Measurements from ENCODE around the gene ZNF664. TPM values are rescaled to one million over a fixed set of nuclear protein-coding genes. Genes with fewer than 3 reads are reported as not detected.

ZNF664 gene
- total and polyA plus RNA-seq, 9 of the 15 experiments (the other 6 are each of a cell fraction or from before 2014, with no cell fraction given) = 3.3 to 101 (median 63.6) TPM

DNA sequence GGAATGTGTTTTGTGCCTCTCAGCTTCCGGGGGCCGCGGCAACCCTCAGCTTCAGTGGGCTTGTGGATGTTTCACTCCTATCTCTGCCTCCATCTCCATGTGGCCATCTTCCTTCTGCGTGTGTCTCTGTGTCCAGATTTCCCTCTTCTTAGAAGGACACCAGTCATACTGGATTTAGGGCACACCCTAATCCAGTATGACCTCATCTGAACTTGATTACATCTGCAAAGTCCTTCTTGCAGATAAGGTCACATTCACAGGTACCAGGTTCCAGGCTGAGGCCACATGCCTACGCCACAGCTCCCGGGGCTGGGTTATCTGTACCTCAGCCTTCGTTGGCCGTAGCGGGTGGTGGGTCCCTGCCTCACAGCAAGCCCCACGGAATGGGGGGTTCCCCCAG is 68.9 kb downstream of the ZNF664 start:
- no peaks in the 10 kb centered on the region for H4K20me1 ChIP-seq (replicated peaks; ENCODE audit: control insufficient read depth, insufficient read depth, low read length)
- in situ Hi-C loops (cut with MboI) (loop anchor here (5.0 kb wide), 2 partner anchors 275 to 730 kb away; no protein-coding TSS in a partner anchor), intact Hi-C loops (cut with micrococcal nuclease) (no loop called here)
- H3K27ac ChIP-seq (ENCODE audit: extremely low read depth, low read depth, low read length) = no peak overlapping the region
- no peaks in the 10 kb centered on the region for H3K79me2 ChIP-seq (ENCODE audit: control insufficient read depth, insufficient read depth, low read length)
- H3K9me3 ChIP-seq (replicated peaks; ENCODE audit: control insufficient read depth, insufficient read depth, low read depth, low read length) = no peaks in the 10 kb centered on the region
- H3K36me3 ChIP-seq (ENCODE audit: control insufficient read depth, insufficient read depth, low read length) = no peaks in the 10 kb centered on the region
- 4% methylated on average over 10 of the region's 10 CpGs for WGBS (ENCODE audit: insufficient coverage, low coverage, missing lambda C conversion rate)
- H3K4me2 ChIP-seq (ENCODE audit: insufficient read depth, low read length) = no peak overlapping the region
- FAIRE-seq = no peak
- BruUV-seq (replicated peaks) = no TSS peak
- POLR2A ChIA-PET = no interaction called here
- H3K4me1 ChIP-seq (replicated peaks in 1 of 2; ENCODE audit: control insufficient read depth in 2 of 2, insufficient read depth in 2 of 2, low read length in 2 of 2) = peaks cover 0 to 4% of the 10 kb centered on the region in 2 experiments; a peak in 2 of 5 replicates
- peaks cover 28 to 41% of the 10 kb centered on the region in 2 experiments for H3K27me3 ChIP-seq (ENCODE audit: control insufficient read depth in 2 of 2, insufficient read depth in 2 of 2, low read length in 2 of 2)
- H3K9ac ChIP-seq (ENCODE audit: insufficient read depth in 1 of 2, low read depth in 2 of 2, low read length in 2 of 2) = no peak overlapping the region
- no peak for ATAC-seq
- CTCF ChIA-PET (ENCODE audit: low intra/inter-chr PET ratio) = no interaction called here
- no peak overlapping the region for H3K4me3 ChIP-seq
- no peak overlapping the region for H2AFZ ChIP-seq (ENCODE audit: low read depth, low read length)
- no peaks in the 10 kb centered on the region for H3K9me1 ChIP-seq (ENCODE audit: control insufficient read depth, insufficient read depth, low read length)
- TF ChIP-seq RB1 (IDR thresholded peaks at IDR 0.05; ENCODE audit: low read depth) (no peak), IRF2 (CRISPR knock-in tag; IDR thresholded peaks at IDR 0.05) (no peak), TAF9B (IDR thresholded peaks at IDR 0.05; ENCODE audit: partially characterized antibody) (no peak), FUS (optimal IDR thresholded peaks at IDR 0.05; ENCODE audit: low read depth, low read length) (no peak), ESRRA (IDR thresholded peaks at IDR 0.05; ENCODE audit: borderline replicate concordance, low read depth) (0 out of 2 replicates have a peak, but pooled peaks have one; percentile 17), KDM2B (CRISPR knock-in tag; IDR thresholded peaks at IDR 0.05) (no peak), TSC22D4 (tag; IDR thresholded peaks at IDR 0.05) (no peak), BRD4 (IDR thresholded peaks at IDR 0.05) (no peak), WHSC1 (IDR thresholded peaks at IDR 0.05; ENCODE audit: low read length) (no peak), JUND (IDR thresholded peaks at IDR 0.05; ENCODE audit: borderline replicate concordance, low read depth, low read length) (0 out of 2 replicates have a peak, but pooled peaks have one; percentile 4), JUND (tag; IDR thresholded peaks at IDR 0.05; ENCODE audit: borderline replicate concordance, low read depth, low read length) (no peak), CBFB (CRISPR knock-in tag; IDR thresholded peaks at IDR 0.05) (no peak), LCOR (CRISPR knock-in tag; IDR thresholded peaks at IDR 0.05) (no peak), ZBTB17 (CRISPR knock-in tag; IDR thresholded peaks at IDR 0.05) (no peak), MECOM (CRISPR knock-in tag; IDR thresholded peaks at IDR 0.05) (no peak), ZNF134 (CRISPR knock-in tag; conservative IDR thresholded peaks at IDR 0.05) (no peak), ELF2 (CRISPR knock-in tag; IDR thresholded peaks at IDR 0.05) (no peak)
- TF ChIP-seq, protein P1, sequence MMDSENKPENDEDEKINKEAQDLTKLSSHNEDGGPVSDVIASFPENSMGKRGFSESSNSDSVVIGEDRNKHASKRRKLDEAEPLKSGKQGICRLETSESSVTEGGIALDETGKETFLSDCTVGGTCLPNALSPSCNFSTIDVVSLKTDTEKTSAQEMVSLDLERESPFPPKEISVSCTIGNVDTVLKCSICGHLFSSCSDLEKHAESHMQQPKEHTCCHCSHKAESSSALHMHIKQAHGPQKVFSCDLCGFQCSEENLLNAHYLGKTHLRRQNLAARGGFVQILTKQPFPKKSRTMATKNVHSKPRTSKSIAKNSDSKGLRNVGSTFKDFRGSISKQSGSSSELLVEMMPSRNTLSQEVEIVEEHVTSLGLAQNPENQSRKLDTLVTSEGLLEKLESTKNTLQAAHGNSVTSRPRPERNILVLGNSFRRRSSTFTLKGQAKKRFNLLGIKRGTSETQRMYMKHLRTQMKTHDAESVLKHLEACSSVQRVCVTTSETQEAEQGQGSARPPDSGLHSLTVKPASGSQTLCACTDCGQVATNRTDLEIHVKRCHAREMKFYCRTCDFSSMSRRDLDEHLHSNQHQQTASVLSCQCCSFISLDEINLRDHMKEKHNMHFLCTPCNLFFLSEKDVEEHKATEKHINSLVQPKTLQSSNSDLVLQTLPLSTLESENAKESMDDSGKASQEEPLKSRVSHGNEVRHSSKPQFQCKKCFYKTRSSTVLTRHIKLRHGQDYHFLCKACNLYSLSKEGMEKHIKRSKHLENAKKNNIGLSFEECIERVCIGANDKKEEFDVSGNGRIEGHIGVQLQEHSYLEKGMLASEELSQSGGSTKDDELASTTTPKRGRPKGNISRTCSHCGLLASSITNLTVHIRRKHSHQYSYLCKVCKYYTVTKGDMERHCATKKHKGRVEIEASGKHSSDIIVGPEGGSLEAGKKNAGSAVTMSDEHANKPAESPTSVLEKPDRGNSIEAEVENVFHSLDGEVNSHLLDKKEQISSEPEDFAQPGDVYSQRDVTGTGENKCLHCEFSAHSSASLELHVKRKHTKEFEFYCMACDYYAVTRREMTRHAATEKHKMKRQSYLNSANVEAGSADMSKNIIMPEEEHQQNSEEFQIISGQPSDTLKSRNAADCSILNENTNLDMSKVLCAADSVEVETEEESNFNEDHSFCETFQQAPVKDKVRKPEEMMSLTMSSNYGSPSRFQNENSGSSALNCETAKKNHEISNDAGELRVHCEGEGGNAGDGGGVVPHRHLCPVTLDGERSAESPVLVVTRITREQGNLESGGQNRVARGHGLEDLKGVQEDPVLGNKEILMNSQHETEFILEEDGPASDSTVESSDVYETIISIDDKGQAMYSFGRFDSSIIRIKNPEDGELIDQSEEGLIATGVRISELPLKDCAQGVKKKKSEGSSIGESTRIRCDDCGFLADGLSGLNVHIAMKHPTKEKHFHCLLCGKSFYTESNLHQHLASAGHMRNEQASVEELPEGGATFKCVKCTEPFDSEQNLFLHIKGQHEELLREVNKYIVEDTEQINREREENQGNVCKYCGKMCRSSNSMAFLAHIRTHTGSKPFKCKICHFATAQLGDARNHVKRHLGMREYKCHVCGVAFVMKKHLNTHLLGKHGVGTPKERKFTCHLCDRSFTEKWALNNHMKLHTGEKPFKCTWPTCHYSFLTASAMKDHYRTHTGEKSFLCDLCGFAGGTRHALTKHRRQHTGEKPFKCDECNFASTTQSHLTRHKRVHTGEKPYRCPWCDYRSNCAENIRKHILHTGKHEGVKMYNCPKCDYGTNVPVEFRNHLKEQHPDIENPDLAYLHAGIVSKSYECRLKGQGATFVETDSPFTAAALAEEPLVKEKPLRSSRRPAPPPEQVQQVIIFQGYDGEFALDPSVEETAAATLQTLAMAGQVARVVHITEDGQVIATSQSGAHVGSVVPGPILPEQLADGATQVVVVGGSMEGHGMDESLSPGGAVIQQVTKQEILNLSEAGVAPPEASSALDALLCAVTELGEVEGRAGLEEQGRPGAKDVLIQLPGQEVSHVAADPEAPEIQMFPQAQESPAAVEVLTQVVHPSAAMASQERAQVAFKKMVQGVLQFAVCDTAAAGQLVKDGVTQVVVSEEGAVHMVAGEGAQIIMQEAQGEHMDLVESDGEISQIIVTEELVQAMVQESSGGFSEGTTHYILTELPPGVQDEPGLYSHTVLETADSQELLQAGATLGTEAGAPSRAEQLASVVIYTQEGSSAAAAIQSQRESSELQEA (IDR thresholded peaks at IDR 0.05; ENCODE audit: low read depth) = no peak
- DNase-seq (ENCODE audit: extremely low read depth in 1 of 4, low spot score in 3 of 4) = no peak
